ENCODE measurements around the gene ATP6V1F.
A peak's percentile ranks its signal among the peaks of the same experiment; 100 is the strongest.

The ATP6V1F gene

GRCh38 chr7:128915271-128915819 lies 52.7 kb downstream of the ATP6V1F start:
- H3K27ac ChIP-seq (ENCODE audit: insufficient read depth in 1 of 2, low read depth in 1 of 2, low read length in 2 of 2, poor library complexity in 1 of 2, severe bottlenecking in 2 of 2) = no peak overlapping the region
- POLR2A ChIA-PET = no interaction called here
- WGBS (ENCODE audit: insufficient coverage) = 2% methylated on average over 26 of the region's 34 CpGs
- CTCF ChIA-PET = interaction anchor here (1.3 to 2.6 kb wide), 2 partner anchors 25 to 31 kb away, joined by 5 to 12 read pairs; no protein-coding TSS in a partner anchor
- DNase-seq = peak in 1 of 3 donors; percentile 13
- peaks cover 0 to 50% (median 10%) of the 10 kb centered on the region in 5 experiments for H3K27me3 ChIP-seq (replicated peaks in 2 of 5; ENCODE audit: control insufficient read depth in 4 of 5, insufficient read depth in 5 of 5, low read length in 4 of 5)
- H3K36me3 ChIP-seq (ENCODE audit: control insufficient read depth in 4 of 4, insufficient read depth in 4 of 4, low read length in 3 of 4) = no peaks in the 10 kb centered on the region
- H3K4me1 ChIP-seq (ENCODE audit: control extremely low read depth in 1 of 4, control insufficient read depth in 4 of 4, insufficient read depth in 4 of 4, low read length in 3 of 4) = peaks cover 0 to 14% (median 9%) of the 10 kb centered on the region in 4 experiments
- no peaks in the 10 kb centered on the region for H3K9me3 ChIP-seq (ENCODE audit: control extremely low read depth in 1 of 5, control insufficient read depth in 4 of 5, insufficient read depth in 2 of 5, low read depth in 1 of 5, low read length in 4 of 5)
- H3K4me3 ChIP-seq (ENCODE audit: control insufficient read depth in 1 of 7, extremely low read depth in 1 of 7, insufficient read depth in 4 of 7, low read depth in 2 of 7, low read length in 6 of 7) = peak overlapping the region in 6 of 7 experiments; percentile 13 to 73 (median 62)

Measured in common myeloid progenitor, CD34-positive (primary cell).